GM19463 (cell line): Measurements from ENCODE around the gene ZNF205.
"Not testable (repeated sequence)": the region's sequence is repeated elsewhere in the genome, so short reads cannot be mapped to it uniquely, and the experiment has no call there.

Experiments used
- ATAC-seq: cut with Tn5 transposase; IDR thresholded peaks from one replicate; pipeline ENCODE4 v1.9.1; 2021; ENCODE audit warnings: mild to moderate bottlenecking, moderate library complexity; ENCODE audit not compliant: unreplicated experiment

The ZNF205 gene

DNA sequence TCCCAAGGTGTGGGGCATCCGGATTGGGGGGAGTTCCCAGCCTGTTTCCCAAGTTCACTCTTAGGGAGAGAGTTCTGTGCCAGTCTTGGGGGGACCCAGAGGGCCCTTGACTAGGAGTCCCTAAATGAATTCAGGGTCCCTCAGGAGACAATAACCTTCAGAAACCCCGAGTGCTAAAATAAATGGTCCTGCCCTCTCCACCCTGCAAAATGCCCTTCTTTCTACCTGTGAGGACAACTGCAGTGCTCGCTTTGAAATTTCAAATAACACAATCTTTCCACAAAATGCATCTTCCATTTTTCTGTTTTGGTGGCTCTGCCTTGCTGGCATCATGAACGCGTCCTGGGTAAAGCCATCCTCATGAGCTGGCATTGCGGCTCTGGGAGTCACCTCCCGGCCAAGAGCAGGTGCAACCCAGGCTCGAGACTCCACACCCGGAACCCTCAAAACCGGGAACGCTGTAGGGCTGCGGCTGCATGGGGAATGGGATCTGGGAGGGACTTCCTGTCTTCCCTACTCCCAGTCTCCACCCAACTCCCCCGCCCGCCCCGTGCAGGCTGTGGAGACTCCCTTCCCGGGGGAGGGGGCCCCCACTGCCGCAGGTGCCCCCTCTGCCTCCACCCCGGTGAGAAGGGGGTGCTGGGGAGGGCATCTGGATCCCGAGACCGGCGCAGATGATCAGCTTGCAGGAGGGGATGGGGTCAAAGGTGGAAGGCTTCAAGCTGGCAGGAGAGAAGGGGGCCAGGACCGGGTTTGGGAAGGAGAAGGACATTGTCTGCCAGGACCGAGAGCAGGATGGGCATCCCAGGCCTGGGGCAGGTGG, at the start of gene ZNF205:
ZNF205 (plus strand) TSS at position 529 of the 823 bp plus-strand sequence. CDS start 845 bp downstream, outside the sequence.
- ATAC-seq: no peak

DNA sequence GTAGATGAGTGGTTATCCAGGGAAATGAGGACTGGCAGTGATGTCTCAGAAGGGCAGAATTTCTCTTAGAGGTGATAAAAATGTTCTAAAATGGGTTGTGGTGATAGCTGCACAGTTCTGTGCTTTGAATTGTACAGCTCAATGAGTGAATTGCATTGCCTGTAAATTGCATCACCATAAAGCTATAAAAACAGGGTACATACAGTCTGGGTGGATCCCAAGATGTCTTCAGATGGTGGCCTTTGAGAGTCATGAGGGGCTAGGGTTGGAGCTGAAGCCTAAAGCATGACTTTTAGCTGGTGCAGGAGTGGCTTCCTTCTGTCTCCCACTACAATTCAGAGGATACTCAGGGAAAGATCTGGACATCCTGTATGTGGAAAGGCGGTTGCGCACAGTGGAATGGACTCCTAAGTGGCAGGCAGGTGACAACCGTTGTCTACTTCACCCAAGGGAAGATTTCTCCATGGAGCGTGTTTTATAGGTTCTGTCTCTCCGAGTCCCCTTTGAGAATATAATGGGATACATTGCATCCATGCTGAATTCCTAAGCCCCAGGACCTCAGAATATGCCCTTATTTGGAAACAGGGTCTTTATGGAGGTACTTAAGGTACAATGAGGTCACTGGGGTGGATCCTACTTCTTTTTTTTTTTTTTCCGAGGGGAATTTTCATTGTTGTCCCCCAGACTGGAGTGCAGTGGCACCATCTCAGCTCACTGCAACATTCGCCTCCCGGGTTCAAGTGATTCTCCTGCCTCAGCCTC, 48.6 kb upstream of the ZNF205 start:
- ATAC-seq: no peak

DNA sequence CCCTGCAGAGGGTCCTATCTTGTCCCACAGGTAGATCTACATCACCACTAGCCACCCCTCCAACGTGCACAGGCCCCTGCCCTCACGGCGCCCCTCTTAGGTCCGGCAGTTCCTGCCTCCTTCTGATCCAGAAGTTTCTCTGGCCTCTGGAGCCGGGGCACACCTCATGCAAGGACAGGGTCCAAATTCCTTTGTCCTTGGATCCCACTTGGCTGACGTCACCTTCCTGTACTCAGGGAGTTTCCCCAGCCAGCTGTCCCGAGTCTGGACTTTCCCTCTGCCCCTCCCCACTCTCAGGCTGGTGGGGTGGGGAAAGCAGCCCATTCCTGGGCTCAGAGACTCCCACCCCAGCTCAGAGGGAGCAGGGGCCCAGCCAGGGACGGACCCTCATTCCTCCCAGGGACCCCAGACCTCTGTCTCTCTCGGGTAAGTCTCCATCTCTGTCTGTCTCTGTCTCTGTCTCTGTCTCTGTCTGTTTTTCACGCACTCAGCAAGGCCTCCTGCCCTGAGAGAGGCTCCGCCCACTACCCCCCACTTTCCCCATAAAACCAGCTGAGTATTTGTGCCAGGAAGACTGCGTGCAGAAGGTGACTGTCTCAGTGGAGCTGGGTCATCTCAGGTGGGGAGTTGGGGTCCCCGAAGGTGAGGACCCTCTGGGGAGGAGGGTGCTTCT, 47.2 kb upstream of the ZNF205 start, which contains the start of gene IL32:
IL32 (plus strand) TSS at position 572 of the 673 bp plus-strand sequence. CDS start 172 bp downstream, outside the sequence.
- peak; percentile 54 for ATAC-seq

DNA sequence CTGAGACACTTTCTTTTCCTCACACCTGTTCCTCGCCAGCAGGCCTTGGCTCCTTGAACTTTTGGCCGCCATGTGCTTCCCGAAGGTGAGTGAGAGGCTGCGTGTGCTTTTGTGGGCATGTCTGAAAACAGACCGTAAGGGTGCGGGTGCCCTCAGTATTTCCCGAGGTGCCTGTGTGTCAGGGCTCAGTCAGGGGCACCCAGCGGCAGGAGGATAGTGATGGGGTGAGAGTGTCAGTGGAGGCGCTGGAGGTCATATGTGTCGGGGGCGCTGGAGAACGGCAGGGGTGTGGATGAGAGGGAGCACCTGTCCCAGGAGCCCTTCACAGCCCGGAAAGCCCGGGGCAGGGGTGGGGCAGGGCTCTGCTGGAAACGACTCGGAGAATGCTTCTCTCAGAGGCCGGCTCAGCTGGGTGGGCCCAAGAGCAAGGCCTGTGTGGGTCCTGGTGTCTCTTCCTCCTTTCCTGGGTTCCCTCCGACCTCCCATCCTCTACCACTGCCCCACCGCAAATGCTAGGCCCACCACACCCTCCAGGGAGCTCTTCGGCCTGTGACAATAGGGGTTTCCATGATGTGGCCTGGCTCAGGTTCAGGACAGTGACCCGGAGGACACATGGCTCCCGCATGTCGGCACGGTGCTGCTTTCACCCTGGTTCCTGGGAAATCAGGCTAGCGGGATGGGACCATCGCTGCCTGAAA, 46.5 kb upstream of the ZNF205 start:
- ATAC-seq: peak; percentile 12

DNA sequence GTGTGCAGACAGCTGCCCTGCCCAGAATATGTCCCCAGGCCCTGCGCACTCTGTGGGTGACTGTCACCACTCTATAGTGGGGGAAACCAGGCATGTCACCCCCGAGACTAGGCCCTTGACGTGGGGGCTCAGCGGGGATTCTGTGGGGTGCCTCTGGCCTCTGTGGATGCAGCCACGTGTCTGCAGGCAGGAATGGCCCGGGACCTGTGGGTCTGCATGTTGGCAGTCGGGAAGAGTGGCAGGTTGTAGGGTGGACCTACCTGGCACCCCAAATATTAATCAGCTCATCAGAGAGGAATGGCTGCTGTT, 46.0 kb upstream of the ZNF205 start:
- ATAC-seq: no peak

DNA sequence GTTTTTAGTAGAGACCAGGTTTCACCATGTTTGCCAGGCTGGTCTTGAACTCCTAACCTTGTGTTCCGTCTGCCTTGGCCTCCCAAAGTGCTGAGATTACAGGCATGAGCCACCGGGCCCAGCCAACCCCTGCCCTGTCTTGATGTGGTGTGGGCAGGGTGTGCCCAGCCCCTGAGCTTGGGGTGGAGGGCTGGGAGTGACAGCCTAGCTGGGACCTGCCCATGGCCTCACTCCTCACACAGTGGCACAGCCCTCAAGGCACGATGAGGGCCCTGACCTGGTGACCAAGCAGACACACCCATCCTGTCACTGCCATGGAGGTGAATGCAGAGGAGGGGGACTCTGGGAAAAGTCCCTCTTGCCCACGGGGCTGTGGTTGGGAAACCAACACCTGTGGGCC, 43.9 kb upstream of the ZNF205 start:
- ATAC-seq: no peak

DNA sequence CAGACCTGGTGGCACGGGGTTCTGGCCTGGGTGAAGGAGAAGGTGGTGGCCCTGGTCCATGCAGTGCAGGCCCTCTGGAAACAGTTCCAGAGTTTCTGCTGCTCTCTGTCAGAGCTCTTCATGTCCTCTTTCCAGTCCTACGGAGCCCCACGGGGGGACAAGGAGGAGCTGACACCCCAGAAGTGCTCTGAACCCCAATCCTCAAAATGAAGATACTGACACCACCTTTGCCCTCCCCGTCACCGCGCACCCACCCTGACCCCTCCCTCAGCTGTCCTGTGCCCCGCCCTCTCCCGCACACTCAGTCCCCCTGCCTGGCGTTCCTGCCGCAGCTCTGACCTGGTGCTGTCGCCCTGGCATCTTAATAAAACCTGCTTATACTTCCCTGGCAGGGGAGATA, 43.2 kb upstream of the ZNF205 start:
- not testable (repeated sequence) for ATAC-seq

DNA sequence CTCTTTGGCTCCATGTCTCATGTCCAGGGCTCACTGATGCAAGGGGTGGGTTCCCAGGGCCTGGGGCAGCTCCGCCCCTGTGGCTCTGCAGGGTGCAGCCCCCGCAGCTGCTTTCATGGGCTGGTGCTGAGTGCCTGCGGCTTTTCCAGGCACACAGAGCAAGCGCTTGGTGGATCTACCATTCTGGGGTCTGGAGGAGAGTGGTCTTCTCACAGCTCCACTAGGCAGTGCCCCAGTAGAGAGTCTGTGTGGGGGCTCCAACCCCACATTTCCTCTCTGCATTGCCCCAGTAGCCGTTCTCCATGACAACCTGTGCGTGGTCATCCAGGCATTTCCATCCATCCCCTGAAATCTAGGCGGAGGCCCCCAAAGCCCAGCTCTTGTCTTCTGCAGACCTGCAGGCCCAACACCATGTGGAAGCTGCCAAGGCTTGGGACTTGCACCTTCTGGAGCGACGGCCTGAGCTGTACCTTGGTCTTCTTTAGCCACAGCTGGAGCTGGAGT, 41.7 kb upstream of the ZNF205 start:
- ATAC-seq: no peak

DNA sequence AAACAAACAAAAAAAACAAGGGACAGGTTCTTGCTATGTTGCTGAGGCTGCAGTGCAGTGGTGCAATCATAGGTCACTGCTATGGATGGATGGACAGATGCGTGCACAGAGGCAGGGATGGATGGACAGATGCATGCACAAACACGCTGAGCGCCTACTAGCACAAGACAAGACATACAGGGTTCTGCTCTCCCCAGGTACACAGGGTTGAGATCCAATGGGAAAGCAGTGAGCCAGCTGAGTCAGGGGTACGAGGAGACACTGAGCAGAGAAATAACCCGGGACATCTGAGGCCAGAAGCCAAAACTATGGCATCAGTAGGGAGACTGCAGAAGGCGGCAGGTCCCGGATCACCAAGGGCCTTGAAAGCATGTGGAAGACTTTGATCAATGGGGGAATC, 40.7 kb upstream of the ZNF205 start:
- no peak for ATAC-seq

DNA sequence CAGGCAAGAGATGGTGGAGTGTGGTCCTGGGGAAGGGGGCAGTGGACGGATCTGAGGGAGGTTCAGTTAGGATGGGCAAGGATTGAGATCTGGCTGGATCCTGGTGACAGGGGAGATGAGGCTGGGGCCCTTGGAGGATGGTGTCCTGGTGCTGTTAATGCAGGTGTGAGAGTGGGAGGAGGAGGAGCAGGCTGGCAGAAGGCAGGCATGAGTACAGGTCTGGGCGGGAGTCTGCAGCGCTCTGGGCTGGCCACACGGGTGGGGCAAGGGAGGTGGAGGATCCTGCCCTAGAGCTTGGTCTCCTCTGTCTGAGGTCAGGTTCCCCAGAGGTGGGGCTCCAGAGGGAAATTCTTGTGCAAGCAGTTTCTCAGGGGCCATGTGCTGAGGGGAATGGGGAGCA, 40.2 kb upstream of the ZNF205 start:
- not testable (repeated sequence) for ATAC-seq

DNA sequence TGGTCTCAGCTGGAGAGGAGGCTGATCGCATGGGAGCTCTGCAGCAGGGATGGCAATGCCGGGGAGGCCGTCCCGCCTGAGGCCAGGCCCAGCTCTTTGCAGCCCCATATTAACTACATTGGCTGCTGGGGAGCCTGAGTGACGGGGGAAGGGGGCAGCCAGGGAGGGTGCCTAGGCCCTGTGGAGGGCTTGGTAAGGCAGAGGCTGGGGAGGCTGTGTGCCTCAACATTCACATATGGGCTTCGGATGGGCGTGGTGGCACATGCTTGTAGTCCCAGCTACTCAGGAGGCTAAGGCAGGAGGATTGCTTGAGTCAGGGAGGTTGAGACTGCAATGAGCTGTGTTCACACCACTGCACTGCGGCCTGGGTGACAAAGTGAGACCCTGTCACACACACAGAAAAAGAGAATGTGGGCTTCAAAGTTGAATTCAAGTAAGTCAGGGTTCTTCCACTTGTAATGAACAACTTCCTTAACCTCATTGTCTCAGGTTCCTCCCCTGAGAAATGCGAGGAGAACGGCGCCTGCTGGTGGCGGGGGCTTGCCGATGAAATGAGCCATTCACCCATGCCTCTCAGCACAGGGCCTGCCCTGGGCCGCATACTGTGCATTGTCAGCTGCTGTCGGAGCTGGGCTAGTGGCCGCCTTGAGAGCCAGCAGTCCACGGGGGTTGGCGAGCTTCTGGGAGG, 39.7 kb upstream of the ZNF205 start:
- not testable (repeated sequence) for ATAC-seq

DNA sequence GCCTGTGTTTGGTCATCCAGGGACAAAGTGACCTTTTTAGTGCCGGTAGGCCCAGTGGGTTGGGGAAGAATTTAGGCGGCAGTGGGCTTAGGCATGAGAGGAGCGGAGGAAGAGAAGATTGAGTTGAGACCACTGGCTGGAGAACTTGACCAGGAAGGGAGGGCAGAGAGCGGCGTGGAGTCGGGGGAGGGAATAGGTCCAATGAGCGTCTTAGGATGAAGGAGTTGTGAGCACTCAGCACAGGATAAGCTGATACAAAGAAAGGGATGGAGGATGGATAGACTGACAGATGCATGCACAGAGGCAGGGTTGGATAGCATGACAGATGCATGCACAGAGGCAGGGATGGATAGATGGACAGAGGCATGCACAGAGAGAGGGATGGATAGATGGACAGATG, 38.9 kb upstream of the ZNF205 start:
- ATAC-seq: no peak

DNA sequence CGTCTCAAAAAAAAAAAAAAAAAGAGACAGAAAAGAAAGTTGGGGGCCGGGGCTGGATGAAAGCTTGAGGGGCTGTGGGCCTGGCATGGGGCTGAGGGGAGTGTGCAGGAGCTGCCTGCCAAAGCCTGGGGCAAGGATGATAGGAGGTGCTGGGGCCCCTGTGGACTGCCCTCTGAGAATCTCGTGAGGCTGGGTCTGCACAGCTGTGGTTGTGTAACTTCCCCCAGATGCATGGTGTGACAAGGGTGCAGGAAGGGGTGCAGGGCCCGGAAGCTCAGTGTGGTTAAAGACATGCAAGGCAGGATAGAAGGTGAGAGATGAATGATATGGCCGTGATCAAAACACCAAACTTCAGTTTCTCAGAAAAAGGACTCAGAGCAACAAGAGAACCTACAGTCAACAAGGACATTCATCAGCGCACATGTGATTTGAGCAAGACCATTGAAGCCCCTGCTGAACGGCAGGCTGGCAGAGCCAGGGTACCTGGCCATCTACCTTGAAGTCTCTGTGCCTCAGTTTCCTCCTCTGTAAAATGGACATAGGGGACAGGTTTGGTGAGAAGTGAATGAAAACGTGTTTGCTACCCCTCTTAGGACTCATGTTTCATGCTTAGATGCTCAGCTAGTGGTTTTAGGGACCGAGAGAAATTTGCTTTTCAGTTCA, 37.4 kb upstream of the ZNF205 start:
- peak; percentile 74 for ATAC-seq

DNA sequence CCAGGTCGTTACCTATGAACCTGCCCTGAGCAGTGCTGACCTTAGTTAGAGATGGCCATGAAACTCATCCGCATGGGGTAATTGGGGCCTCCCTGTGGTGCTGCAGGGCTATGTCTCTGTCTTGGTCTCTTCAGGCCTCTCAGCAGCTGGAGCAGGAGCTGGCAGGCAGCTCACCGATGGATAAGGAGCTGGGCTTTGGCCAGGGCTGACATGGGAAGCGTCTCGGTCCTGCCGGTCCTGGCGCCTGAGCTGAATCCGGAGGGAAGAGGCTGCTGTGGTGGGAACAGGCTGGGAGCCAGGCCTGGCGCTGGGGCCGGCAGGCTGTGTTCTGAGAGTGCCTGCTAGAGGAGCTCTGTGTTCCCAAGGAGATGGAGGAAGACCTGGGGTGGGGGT, 36.9 kb upstream of the ZNF205 start:
- no peak for ATAC-seq

DNA sequence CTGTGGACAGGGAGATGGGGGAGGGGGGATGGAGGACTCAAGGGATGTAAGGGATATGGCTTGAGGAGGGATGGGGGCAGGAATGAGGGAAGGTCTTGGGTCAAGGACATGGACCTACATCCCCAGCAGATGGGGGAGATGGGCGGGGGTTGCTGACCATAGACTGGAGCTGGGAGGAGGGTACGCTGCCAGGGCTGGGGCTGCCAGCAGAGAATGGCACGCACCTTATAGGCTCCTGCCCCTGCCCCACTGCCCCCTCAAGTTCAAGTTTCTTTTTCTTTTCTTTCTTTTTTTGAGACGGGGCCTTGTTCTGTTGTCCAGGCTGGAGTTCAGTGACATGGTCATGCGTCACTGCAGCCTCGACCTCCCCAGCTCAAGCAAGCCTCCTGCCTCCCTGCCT, 36.4 kb upstream of the ZNF205 start:
- not testable (repeated sequence) for ATAC-seq

DNA sequence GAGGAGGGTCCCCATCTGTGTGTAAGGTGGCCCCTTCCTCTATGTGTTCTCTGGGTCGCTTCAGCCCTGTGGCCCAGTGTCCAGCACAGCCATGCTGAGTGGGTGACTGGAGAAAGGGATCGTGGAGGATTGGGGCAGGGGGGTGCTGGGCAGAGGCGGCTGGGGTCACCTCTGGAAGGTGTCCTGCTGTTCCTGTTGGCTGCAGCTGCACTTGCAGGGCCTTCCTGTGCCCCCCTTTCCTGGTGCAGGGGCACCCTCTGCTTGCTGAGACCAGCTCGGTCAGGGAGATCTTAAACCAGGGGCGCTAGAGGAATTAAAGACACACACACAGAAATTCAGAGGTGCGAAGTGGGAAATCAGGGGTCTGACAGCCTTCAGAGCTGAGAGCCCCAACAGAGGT, 35.8 kb upstream of the ZNF205 start:
- ATAC-seq: no peak

DNA sequence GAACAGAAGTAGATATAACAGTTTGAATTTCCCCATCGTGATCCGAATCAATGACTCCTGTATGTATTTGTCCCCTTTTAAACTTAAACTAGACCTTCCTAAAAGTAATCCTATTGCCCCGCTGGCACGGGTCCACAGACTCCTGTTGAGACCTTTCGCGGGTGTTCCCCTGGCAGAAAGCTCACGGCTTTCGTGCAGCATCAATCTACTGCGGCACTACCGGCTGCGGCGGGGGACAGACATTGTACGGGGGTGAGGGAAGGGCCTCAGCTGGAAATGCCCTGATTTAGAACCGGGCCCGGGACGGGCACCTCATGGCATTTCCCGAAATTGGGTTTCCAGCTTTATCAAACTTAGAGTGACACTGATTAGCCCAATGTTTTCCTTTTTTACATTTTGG, 32.4 kb upstream of the ZNF205 start:
- ATAC-seq: no peak

DNA sequence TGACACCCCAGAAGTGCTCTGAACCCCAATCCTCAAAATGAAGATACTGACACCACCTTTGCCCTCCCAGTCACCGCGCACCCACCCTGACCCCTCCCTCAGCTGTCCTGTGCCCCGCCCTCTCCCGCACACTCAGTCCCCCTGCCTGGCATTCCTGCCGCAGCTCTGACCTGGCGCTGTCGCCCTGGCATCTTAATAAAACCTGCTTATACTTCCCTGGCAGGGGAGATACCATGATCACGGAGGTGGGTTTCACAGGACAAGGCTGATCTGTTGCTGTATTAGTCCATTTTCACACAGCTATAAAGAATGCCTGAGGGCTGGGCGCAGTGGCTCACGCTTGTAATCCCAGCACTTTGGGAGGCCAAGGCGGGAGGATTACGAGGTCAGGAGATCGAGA, 30.4 kb upstream of the ZNF205 start:
- ATAC-seq: not testable (repeated sequence)

DNA sequence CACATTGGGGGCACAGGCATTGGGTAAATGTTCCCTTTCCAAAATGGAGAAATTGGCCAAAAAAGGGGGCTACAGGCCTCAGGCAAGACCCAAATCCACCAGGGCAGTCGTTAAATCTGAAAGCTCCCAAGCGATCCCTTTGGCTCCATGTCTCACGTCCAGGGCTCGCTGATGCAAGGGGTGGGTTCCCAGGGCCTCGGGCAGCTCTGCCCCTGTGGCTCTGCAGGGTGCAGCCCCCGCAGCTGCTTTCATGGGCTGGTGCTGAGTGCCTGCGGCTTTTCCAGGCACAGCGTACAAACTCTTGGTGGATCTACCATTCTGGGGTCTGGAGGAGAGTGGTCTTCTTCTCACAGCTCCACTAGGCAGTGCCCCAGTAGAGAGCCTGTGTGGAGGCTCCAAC, 29.0 kb upstream of the ZNF205 start:
- not testable (repeated sequence) for ATAC-seq

DNA sequence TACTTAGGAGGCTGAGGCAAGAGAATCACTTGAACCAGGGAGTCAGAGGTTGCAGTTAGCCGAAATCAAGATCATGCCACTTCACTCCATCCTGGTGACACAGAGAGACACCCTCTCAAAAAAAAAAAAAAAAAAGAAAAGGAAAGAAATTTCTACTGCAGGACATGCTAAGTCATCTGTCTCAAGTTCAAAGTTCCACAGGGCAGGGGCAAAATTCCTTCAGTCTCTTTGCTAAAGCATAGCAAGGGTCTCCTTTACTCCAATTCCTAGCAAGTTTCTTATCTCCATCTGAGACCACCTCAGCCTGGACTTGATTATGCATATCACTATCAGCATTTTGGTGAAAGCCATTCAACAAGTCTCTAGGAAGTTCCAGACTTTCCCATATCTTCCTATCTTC, 27.9 kb upstream of the ZNF205 start:
- no peak for ATAC-seq
